Adrenal gland (tissue), 5 donors: ENCODE measurements around the gene PIGU.

Source experiments
- CTCF ChIP-seq, 6 experiments: fragments of 450-650 bp in 4 of 6; fragments of 200-600 bp in 2 of 6; sonication (generic) in 1 of 6; IDR thresholded peaks; 1 replicate in 5 of 6; 2 replicates in 1 of 6; pipeline versions ENCODE4 v1.5.1 to v1.8.0; 2016 to 2021; ENCODE audit warnings: antibody characterized with exemption in 6 of 6, mild to moderate bottlenecking in 2 of 6, moderate library complexity in 1 of 6
- POLR2A ChIP-seq, 2 donors: fragments of 450-650 bp; IDR thresholded peaks; one replicate each; pipeline ENCODE4 v1.6.1; 2017; ENCODE audit warnings: antibody characterized with exemption in 2 of 2, mild to moderate bottlenecking in 2 of 2, moderate library complexity in 1 of 2
- donor health status: DM: no; HTN: no; CAD: no.

- no peak for TF ChIP-seq CTCF (IDR thresholded peaks at IDR 0.05)
- TF ChIP-seq POLR2A (IDR thresholded peaks at IDR 0.05): no peak
Observed at GRCh38 chr20:34552569-34552968, 124.3 kb downstream of the PIGU start.
